Measurements from ENCODE around the gene UGT1A6. TPM values are rescaled to one million over a fixed set of nuclear protein-coding genes. Genes with fewer than 3 reads are reported as not detected.

Gene UGT1A6
- total and polyA plus RNA-seq, 2 of the 13 experiments (the other 11 are each of a cell fraction or from before 2014, with no cell fraction given) = 0.25 TPM; not detected in 1

DNA sequence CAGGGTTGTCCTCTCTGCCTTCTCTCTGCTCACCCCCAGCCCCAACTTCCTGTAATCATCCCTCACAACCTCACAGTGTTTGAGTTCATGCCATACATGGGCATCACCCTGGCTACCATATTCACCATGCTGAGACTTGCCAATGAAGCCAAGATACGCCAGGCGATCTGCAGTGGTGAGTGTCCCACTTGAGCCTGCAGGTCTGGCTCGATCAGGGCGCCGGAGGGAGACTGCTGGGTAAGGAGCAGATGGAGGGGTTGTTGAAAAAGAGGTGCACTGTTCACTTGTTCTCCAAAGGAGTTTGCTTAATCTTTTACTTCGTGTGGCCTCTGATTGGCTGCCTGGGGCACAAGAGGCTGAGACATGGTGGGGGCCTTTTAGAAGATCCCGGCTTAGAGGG, 100.0 kb downstream of the UGT1A6 start:
- ChIA-PET CTCF (ENCODE audit: low intra/inter-chr PET ratio, low total read pairs) (no interaction called here), POLR2A (no interaction called here)
- 76% methylated on average over 7 of the region's 7 CpGs for WGBS (ENCODE audit: low lambda C conversion rate)
- Histone ChIP-seq H3K9ac (ENCODE audit: insufficient read depth, low read depth, low read length) (no peak overlapping the region), H3K27me3 (ENCODE audit: control insufficient read depth in 1 of 2, insufficient read depth in 2 of 2, low read length in 2 of 2) (peaks cover 7 to 44% of the 10 kb centered on the region in 2 experiments; a peak in 3 of 5 replicates), H3K79me2 (ENCODE audit: insufficient read depth, low read length) (no peaks in the 10 kb centered on the region), H4K20me1 (ENCODE audit: insufficient read depth, low read length) (no peaks in the 10 kb centered on the region), H3K27ac (ENCODE audit: extremely low read length, insufficient read depth, low read length) (no peak overlapping the region), H3K4me3 (replicated peaks in 1 of 3; ENCODE audit: insufficient read depth in 1 of 3, low read depth in 2 of 3, low read length in 3 of 3) (no peak overlapping the region), H3K4me1 (ENCODE audit: insufficient read depth, low read length) (peaks cover 14% of the 10 kb centered on the region; the same call in 1 of the 2 replicates), H3K4me2 (ENCODE audit: low read depth, low read length) (no peak overlapping the region), H3K36me3 (replicated peaks in 1 of 2; ENCODE audit: control insufficient read depth in 1 of 2, insufficient read depth in 2 of 2, low read length in 2 of 2) (no peaks in the 10 kb centered on the region), H2AFZ (ENCODE audit: low read length) (no peak overlapping the region), H3K9me3 (ENCODE audit: low read length) (no peaks in the 10 kb centered on the region)
- no peak for ATAC-seq
- DNase-seq (ENCODE audit: low spot score) = no peak
- intact Hi-C loops (cut with micrococcal nuclease; ENCODE audit: unreplicated experiment) (no loop called here), in situ Hi-C loops (cut with HindIII; ENCODE audit: extremely low pct_ligation_motif_present, low pct_unique_long_range_greater_than_20kb) (no loop called here)
- FAIRE-seq = no peak
- TF ChIP-seq ZNF329 (CRISPR knock-in tag; IDR thresholded peaks at IDR 0.05; ENCODE audit: low read depth) (peak; percentile 98), ZMYM3 (CRISPR knock-in tag; IDR thresholded peaks at IDR 0.05) (0 out of 2 replicates have a peak, but pooled peaks have one; percentile 10), AHDC1 (CRISPR knock-in tag; IDR thresholded peaks at IDR 0.05; ENCODE audit: borderline replicate concordance) (no peak)
- BruUV-seq (replicated peaks) = no TSS peak

Measured in HepG2 (cell line).